ENCODE measurements around the gene ADGRB3. TPM values are rescaled to one million over a fixed set of nuclear protein-coding genes. Genes with fewer than 3 reads are reported as not detected.
"Not testable (repeated sequence)": the region's sequence is repeated elsewhere in the genome, so short reads cannot be mapped to it uniquely, and the experiment has no call there.

Gene ADGRB3
- polyA plus RNA-seq, 2 of the 4 experiments (the other 2 are of a cell fraction), result not detected

DNA sequence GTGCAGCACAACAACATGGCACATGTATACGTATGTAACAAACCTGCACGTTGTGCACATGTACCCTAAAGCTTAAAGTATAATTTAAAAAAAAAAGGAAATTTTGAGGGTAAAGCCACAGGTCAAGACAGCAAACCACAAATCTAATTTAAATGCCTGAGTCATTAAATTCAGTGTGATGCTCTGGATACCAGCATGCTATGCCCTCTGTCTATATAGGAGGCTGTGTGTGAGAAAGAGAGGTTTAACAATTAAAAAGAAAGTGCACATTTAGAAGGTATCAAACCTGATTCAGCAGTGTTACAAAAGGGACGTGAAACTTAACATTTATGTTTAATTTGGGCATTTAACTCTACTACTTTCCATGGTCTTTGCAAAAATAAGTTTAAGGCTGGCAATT lies 276.3 kb downstream of the ADGRB3 start:
- Histone ChIP-seq H3K4me3 (no peak overlapping the region), H3K4me1 (no peaks in the 10 kb centered on the region), H3K4me2 (no peak overlapping the region), H3K27ac (no peak overlapping the region), H3K9me3 (no peaks in the 10 kb centered on the region)
- TF ChIP-seq NR3C1 (IDR thresholded peaks at IDR 0.05), result no peak
- no peak for TF ChIP-seq NFE2L2 (conservative IDR thresholded peaks at IDR 0.05; ENCODE audit: low read length)
- TF ChIP-seq PHF8 (IDR thresholded peaks at IDR 0.05; ENCODE audit: borderline replicate concordance, low read depth), result no peak
- TF ChIP-seq, protein P1, sequence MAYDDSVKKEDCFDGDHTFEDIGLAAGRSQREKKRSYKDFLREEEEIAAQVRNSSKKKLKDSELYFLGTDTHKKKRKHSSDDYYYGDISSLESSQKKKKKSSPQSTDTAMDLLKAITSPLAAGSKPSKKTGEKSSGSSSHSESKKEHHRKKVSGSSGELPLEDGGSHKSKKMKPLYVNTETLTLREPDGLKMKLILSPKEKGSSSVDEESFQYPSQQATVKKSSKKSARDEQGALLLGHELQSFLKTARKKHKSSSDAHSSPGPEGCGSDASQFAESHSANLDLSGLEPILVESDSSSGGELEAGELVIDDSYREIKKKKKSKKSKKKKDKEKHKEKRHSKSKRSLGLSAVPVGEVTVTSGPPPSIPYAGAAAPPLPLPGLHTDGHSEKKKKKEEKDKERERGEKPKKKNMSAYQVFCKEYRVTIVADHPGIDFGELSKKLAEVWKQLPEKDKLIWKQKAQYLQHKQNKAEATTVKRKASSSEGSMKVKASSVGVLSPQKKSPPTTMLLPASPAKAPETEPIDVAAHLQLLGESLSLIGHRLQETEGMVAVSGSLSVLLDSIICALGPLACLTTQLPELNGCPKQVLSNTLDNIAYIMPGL (CRISPR knock-in tag; IDR thresholded peaks at IDR 0.05; ENCODE audit: borderline replicate concordance), result no peak
- no peak for TF ChIP-seq RFX5 (IDR thresholded peaks at IDR 0.05)
- no peak for TF ChIP-seq NPAS2 (CRISPR knock-in tag; IDR thresholded peaks at IDR 0.05; ENCODE audit: borderline replicate concordance)
- no peak for TF ChIP-seq TP53 (CRISPR knock-in tag; IDR thresholded peaks at IDR 0.05)
- TF ChIP-seq, protein P2, sequence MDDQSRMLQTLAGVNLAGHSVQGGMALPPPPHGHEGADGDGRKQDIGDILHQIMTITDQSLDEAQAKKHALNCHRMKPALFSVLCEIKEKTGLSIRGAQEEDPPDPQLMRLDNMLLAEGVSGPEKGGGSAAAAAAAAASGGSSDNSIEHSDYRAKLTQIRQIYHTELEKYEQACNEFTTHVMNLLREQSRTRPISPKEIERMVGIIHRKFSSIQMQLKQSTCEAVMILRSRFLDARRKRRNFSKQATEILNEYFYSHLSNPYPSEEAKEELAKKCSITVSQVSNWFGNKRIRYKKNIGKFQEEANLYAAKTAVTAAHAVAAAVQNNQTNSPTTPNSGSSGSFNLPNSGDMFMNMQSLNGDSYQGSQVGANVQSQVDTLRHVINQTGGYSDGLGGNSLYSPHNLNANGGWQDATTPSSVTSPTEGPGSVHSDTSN (IDR thresholded peaks at IDR 0.05), result no peak
- TF ChIP-seq ESRRA (IDR thresholded peaks at IDR 0.05; ENCODE audit: borderline replicate concordance, low read length), result no peak
- TF ChIP-seq BHLHE40 (IDR thresholded peaks at IDR 0.05; ENCODE audit: low read depth, low read length), result no peak
- no peak for TF ChIP-seq CEBPB (IDR thresholded peaks at IDR 0.05)
- TF ChIP-seq RCOR1 (IDR thresholded peaks at IDR 0.05; ENCODE audit: low read depth, low read length), result no peak
- TF ChIP-seq ZC3H11A (IDR thresholded peaks at IDR 0.05), result no peak
- TF ChIP-seq, protein P3, sequence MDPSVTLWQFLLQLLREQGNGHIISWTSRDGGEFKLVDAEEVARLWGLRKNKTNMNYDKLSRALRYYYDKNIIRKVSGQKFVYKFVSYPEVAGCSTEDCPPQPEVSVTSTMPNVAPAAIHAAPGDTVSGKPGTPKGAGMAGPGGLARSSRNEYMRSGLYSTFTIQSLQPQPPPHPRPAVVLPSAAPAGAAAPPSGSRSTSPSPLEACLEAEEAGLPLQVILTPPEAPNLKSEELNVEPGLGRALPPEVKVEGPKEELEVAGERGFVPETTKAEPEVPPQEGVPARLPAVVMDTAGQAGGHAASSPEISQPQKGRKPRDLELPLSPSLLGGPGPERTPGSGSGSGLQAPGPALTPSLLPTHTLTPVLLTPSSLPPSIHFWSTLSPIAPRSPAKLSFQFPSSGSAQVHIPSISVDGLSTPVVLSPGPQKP (IDR thresholded peaks at IDR 0.05; ENCODE audit: low read depth, low read length), result no peak
- no peak for TF ChIP-seq HOXB5 (CRISPR knock-in tag; IDR thresholded peaks at IDR 0.05)
- TF ChIP-seq CBX8 (IDR thresholded peaks at IDR 0.05), result no peak
- TF ChIP-seq FOSB (CRISPR knock-in tag; IDR thresholded peaks at IDR 0.05), result no peak
- no peak for TF ChIP-seq JUNB (IDR thresholded peaks at IDR 0.05)
- TF ChIP-seq FOSL2 (IDR thresholded peaks at IDR 0.05), result no peak
- TF ChIP-seq FOSL2 (CRISPR knock-in tag; IDR thresholded peaks at IDR 0.05), result no peak
- ChIA-PET CTCF (no interaction called here), POLR2A (no interaction called here)
- no peak for DNase-seq (ENCODE audit: low read depth in 1 of 2, low spot score in 1 of 2)
- ATAC-seq, result no peak
- FAIRE-seq, result no peak
- WGBS (ENCODE audit: missing lambda C conversion rate), result 62% methylated on average over 3 of the region's 3 CpGs

DNA sequence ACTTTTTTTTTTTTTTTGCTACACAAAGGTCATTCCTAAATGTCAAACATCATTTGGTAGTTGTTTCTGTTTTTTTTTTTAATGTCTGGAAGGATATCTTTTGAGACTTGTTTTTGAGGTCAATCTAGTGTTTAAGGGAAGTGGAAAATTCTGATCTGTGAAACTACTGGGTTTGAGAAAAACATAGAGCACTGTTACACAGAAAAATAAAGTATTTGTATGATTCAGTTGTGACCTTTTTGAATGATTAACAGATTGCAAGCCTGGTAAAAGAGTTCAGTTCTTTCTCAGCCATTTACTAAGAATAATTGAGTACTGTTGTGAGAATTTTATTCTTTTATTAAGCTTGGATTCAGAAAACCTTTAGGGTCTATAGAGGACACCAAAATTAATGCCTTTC lies 276.7 kb downstream of the ADGRB3 start:
- no peak overlapping the region for H3K4me3 ChIP-seq
- no peak overlapping the region for H3K27ac ChIP-seq
- H3K4me2 ChIP-seq, result no peak overlapping the region
- H3K4me1 ChIP-seq, result no peaks in the 10 kb centered on the region
- no peak for ATAC-seq
- POLR2A ChIA-PET, result no interaction called here
- CTCF ChIA-PET, result no interaction called here
- TF ChIP-seq JUN (IDR thresholded peaks at IDR 0.05) (no peak), MAFK (IDR thresholded peaks at IDR 0.05; ENCODE audit: partially characterized antibody) (no peak), POLR2A (IDR thresholded peaks at IDR 0.05; ENCODE audit: low read length) (no peak), TP53 (CRISPR knock-in tag; IDR thresholded peaks at IDR 0.05) (no peak), NPAS2 (CRISPR knock-in tag; IDR thresholded peaks at IDR 0.05; ENCODE audit: borderline replicate concordance) (no peak), CEBPB (IDR thresholded peaks at IDR 0.05) (no peak), HOXB13 (CRISPR knock-in tag; IDR thresholded peaks at IDR 0.05; ENCODE audit: low read depth) (no peak), PHF8 (IDR thresholded peaks at IDR 0.05; ENCODE audit: borderline replicate concordance, low read depth) (no peak), EP300 (IDR thresholded peaks at IDR 0.05) (no peak), RCOR1 (IDR thresholded peaks at IDR 0.05; ENCODE audit: low read depth, low read length) (no peak), NFE2L2 (conservative IDR thresholded peaks at IDR 0.05; ENCODE audit: low read length) (no peak), KDM1A (IDR thresholded peaks at IDR 0.05; ENCODE audit: low read depth) (no peak), ZNF302 (CRISPR knock-in tag; IDR thresholded peaks at IDR 0.05) (no peak), RAD21 (conservative IDR thresholded peaks at IDR 0.05 in 1 of 2, IDR thresholded peaks at IDR 0.05 in 1 of 2) (no peak), EHMT2 (IDR thresholded peaks at IDR 0.05; ENCODE audit: low read depth) (no peak), RFX5 (IDR thresholded peaks at IDR 0.05) (no peak), FOSB (CRISPR knock-in tag; IDR thresholded peaks at IDR 0.05) (no peak), CBX8 (IDR thresholded peaks at IDR 0.05) (no peak), FOXS1 (CRISPR knock-in tag; IDR thresholded peaks at IDR 0.05) (no peak)
- TF ChIP-seq, protein P2 (IDR thresholded peaks at IDR 0.05), result no peak
- H3K9me3 ChIP-seq, result no peaks in the 10 kb centered on the region
- DNase-seq (ENCODE audit: low read depth in 1 of 2, low spot score in 1 of 2), result no peak
- no peak for FAIRE-seq

DNA sequence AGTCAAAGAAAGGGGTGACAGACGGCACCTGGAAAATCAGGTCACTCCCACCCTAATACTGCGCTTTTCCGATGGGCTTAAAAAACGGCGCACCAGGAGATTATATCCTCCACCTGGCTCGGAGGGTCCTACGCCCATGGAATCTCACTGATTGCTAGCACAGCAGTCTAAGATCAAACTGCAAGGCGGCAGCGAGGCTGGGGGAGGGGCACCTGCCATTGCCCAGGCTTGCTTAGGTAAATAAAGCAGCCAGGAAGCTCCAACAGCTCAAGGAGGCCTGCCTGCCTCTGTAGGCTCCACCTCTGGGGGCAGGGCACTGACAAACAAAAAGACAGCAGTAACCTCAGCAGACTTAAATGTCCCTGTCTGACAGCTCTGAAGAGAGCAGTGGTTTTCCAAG lies 277.7 kb downstream of the ADGRB3 start:
- DNase-seq (ENCODE audit: low read depth in 1 of 2, low spot score in 1 of 2); ATAC-seq; CTCF ChIA-PET; POLR2A ChIA-PET; H3K4me2 ChIP-seq; FAIRE-seq; H3K4me3 ChIP-seq; H3K9me3 ChIP-seq; H3K4me1 ChIP-seq; H3K27ac ChIP-seq: not testable (repeated sequence)
- WGBS (ENCODE audit: missing lambda C conversion rate), result 82% methylated on average over 3 of the region's 9 CpGs

Measured in A549 (cell line).